Fibroblast of villous mesenchyme (primary cell): ENCODE data around the gene SRP72. TPM values are rescaled to one million over a fixed set of nuclear protein-coding genes. Genes with fewer than 3 reads are reported as not detected.

Experiments used
- DNase-seq: peaks from one replicate; pipeline ENCODE4 v3.0.0-alpha.2; 2010; ENCODE audit warnings: low read depth
- H3K4me3 ChIP-seq: 2 replicates; pipeline ENCODE4 v1.5.1; 2011; ENCODE audit warnings: low read depth, mild to moderate bottlenecking, low read length
- CTCF ChIP-seq: IDR thresholded peaks from 2 replicates; pipeline ENCODE4 v1.5.1; 2012; ENCODE audit warnings: low read depth, mild to moderate bottlenecking, low read length; ENCODE audit not compliant: insufficient read depth
- total RNA-seq: library from RNA; depleted of rRNA; stranded (reverse); fragments of >200 nt; gene quantifications from 2 replicates; pipeline ENCODE4 v1.2.3, GENCODE V29; 2012

The SRP72 gene
- total RNA-seq, 1 donor = 93.3 TPM

- H3K4me3 ChIP-seq = no peak overlapping the region
- TF ChIP-seq CTCF = no peak
- DNase-seq = no peak
Observed at GRCh38 chr4:56535915-56536314, 68.5 kb downstream of the SRP72 start.

DNA sequence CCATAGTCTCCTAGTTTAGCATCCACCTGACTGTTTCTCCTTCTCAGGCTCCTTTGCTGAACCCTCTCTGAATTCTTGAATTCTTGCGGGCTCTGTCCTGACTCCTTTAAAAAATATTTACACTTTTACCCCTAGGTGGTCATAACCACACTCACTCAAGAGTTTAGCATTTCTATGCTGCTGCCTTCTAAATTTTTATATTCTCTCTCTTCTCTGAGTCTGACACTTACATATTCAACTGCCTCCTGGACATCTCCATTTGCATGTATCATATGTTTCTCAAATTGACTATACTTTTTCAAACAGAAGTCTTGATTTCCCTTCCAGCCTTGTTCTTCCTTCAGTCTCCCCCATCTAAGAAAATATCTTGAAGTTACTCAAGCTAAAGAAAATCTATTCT lies 69.7 kb downstream of the SRP72 start:
- TF ChIP-seq CTCF = no peak
- DNase-seq = no peak
- H3K4me3 ChIP-seq = no peak overlapping the region

DNA sequence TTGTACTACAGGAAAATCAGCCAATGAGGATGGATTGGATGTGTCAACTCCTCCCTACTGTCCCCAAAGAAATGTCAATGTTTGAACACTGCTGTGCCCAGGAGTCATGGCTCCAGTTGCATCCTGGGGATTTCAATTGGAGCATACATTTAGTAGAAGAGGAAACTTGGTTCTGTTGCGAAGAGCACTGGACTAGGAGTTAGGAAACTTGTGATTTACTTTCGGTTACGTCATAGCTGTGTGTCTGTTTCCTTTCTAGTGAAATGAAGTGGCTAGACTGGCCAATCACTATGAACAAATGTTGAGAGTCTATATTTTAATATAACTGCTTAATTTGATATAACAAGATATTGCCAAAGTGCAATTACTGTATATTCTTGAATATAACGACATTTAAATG lies 73.4 kb downstream of the SRP72 start:
- H3K4me3 ChIP-seq = no peak overlapping the region
- DNase-seq = no peak
- TF ChIP-seq CTCF = no peak

GRCh38 chr4:56544573-56545131 lies 77.2 kb downstream of the SRP72 start:
- peak; percentile 96 for TF ChIP-seq CTCF
- peak; percentile 82 for DNase-seq
- H3K4me3 ChIP-seq = peak overlapping the region; percentile 55

DNA sequence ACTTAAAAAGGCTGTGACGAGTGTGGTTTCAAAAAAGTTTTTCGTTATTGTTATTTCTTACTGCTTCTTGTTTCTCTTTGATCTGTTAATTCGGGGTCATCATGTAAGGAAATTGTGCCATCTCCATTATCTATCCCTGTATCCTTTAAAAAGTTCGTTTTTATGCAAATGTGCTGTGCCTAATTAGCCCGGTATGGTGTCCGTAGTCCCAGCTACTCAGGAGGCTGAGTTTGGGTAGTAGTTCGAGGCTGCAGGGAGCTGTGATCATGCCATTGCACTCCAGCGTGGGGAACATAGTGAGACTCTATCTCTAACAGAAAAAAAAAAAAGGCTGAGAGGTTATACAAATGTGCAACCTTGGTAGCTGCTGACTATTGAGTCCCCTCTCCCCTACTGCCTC lies 83.2 kb downstream of the SRP72 start:
- no peak for DNase-seq
- TF ChIP-seq CTCF = no peak
- no peak overlapping the region for H3K4me3 ChIP-seq

GRCh38 chr4:56551516-56551915 lies 84.1 kb downstream of the SRP72 start:
- H3K4me3 ChIP-seq = no peak overlapping the region
- no peak for TF ChIP-seq CTCF
- no peak for DNase-seq

DNA sequence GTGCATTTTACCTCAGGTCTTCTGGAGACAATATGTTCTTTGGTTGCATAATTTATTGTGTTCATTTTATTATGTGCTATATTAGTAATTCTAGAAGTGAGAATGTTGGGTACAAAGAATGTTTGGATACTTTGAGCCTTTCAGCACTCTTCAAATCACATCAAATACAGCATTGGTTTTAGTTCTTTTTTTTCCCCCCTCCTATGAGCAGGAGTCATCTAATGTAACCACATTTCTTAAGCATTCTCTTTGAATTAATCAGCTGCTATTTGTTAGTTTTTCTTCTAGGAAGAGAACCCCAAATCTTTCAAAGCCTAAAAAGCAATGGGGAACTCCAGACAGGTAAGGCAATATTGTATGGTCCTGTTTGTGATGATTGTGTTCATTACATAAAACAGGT lies 84.9 kb downstream of the SRP72 start:
- DNase-seq = no peak
- H3K4me3 ChIP-seq = no peak overlapping the region
- TF ChIP-seq CTCF = no peak
